Stimulated activated CD8-positive, alpha-beta memory T cell treated with anti-CD3 and anti-CD28 coated beads, Interleukin-2, amount 100 ng/mL, for 48 hours (primary cell): ENCODE data around the gene DAG1.

ENCODE experiments used
- DNase-seq, 2 donors: peaks; one replicate each; pipeline ENCODE4 v3.0.0-alpha.2; 2020; ENCODE audit warnings: low read depth in 2 of 2

Gene DAG1

GRCh38 chr3:49518441-49518840, 48.4 kb downstream of the DAG1 start:
- no peak for DNase-seq

GRCh38 chr3:49519296-49519695, 49.2 kb downstream of the DAG1 start:
- no peak for DNase-seq

GRCh38 chr3:49519916-49520385, 49.9 kb downstream of the DAG1 start:
- no peak for DNase-seq

- DNase-seq, result no peak
Observed at GRCh38 chr3:49523756-49524747, 54.0 kb downstream of the DAG1 start.

GRCh38 chr3:49529567-49529966, 59.5 kb downstream of the DAG1 start:
- DNase-seq, result no peak

GRCh38 chr3:49530231-49530630, 60.2 kb downstream of the DAG1 start:
- DNase-seq, result no peak

GRCh38 chr3:49530701-49531100, 60.6 kb downstream of the DAG1 start:
- DNase-seq, result no peak

GRCh38 chr3:49531218-49531617, 61.2 kb downstream of the DAG1 start:
- DNase-seq, result no peak

GRCh38 chr3:49531715-49532114, 61.6 kb downstream of the DAG1 start:
- no peak for DNase-seq

GRCh38 chr3:49533031-49533430, 63.0 kb downstream of the DAG1 start:
- DNase-seq, result no peak

- DNase-seq, result no peak
Observed at GRCh38 chr3:49533786-49534519, 63.9 kb downstream of the DAG1 start.

GRCh38 chr3:49534581-49535441, 64.7 kb downstream of the DAG1 start:
- DNase-seq, result no peak

- DNase-seq, result no peak
Observed at GRCh38 chr3:49535971-49536874, 66.2 kb downstream of the DAG1 start.

- no peak for DNase-seq
Observed at GRCh38 chr3:49536875-49537533, 66.9 kb downstream of the DAG1 start.

GRCh38 chr3:49539659-49540560, 69.8 kb downstream of the DAG1 start:
- DNase-seq, result peak; percentile 88 to 89

- DNase-seq, result no peak
Observed at GRCh38 chr3:49552087-49552486, 82.0 kb downstream of the DAG1 start.

GRCh38 chr3:49553324-49553691, 83.2 kb downstream of the DAG1 start:
- no peak for DNase-seq

GRCh38 chr3:49553692-49554632, 83.9 kb downstream of the DAG1 start, which contains the start of gene BSN:
BSN (plus strand) TSS chr3:49554477; CDS start chr3:49554603, 126 bp downstream.
- peak; percentile 87 to 88 for DNase-seq
